H1 (cell line): Measurements from ENCODE around the gene MAGI2. TPM values are rescaled to one million over a fixed set of nuclear protein-coding genes. Genes with fewer than 3 reads are reported as not detected.

ENCODE experiments used
- ATF3 ChIP-seq: IDR thresholded peaks from 2 replicates; pipeline ENCODE4 v1.6.1; 2011; ENCODE audit warnings: low read depth, mild to moderate bottlenecking, low read length; ENCODE audit not compliant: insufficient read depth
- CEBPB ChIP-seq: IDR thresholded peaks from 2 replicates; pipeline ENCODE4 v1.6.1; 2012; ENCODE audit warnings: low read depth, low read length
- GTF2F1 ChIP-seq: IDR thresholded peaks from 2 replicates; pipeline ENCODE4 v1.6.1; 2012; ENCODE audit warnings: low read depth, low read length, improper control_type of control experiment, borderline replicate concordance
- JUN ChIP-seq: IDR thresholded peaks from 2 replicates; pipeline ENCODE4 v1.6.1; 2011; ENCODE audit warnings: low read depth, mild to moderate bottlenecking, improper control_type of control experiment, low read length
- SIN3A ChIP-seq, 2 experiments: IDR thresholded peaks in 1 of 2; conservative IDR thresholded peaks in 1 of 2; 2 replicates each; pipeline ENCODE4 v1.6.1; 2011 to 2012; ENCODE audit warnings: low read length in 2 of 2, improper control_type of control experiment in 1 of 2, low read depth in 1 of 2, mild to moderate bottlenecking in 1 of 2
- polyA plus RNA-seq, 7 experiments: library from polyadenylated mRNA; depleted of rRNA in 3 of 7; stranded (reverse) in 5 of 7; unstranded in 2 of 7; fragments of >200 nt in 5 of 7; fragments of 200-250 nt in 2 of 7; gene quantifications; 1 replicate in 5 of 7; 2 replicates in 1 of 7; 4 replicates in 1 of 7; pipeline versions ENCODE4 v1.2.1 to v1.2.3, GENCODE V29; 2011 to 2013; ENCODE audit warnings: missing spikeins in 2 of 7, mixed read lengths in 2 of 7
- total RNA-seq: library from RNA; stranded (reverse); fragmentation: NEBNext Ultra II Directional; extraction: Animal tissue kit (Norgen Biotek cat#: 25700); gene quantifications from 2 replicates; pipeline ENCODE4 v1.2.1, GENCODE V29; 2021

The MAGI2 gene
- total and polyA plus RNA-seq, 2 of the 8 experiments (the other 6 are each of a cell fraction or from before 2014, with no cell fraction given): 6.0 to 27.3 TPM

GRCh38 chr7:78379148-78379547 is 1074.3 kb downstream of the MAGI2 start (continued):
- TF ChIP-seq SIN3A (conservative IDR thresholded peaks at IDR 0.05 in 1 of 2, IDR thresholded peaks at IDR 0.05 in 1 of 2; ENCODE audit: low read depth in 1 of 2, low read length in 2 of 2) (no peak), CEBPB (no peak), GTF2F1 (no peak), ATF3 (no peak), JUN (no peak)
